HL-60/S4 (cell line): ENCODE measurements around the gene PIK3AP1.
"Not testable (repeated sequence)": the region's sequence is repeated elsewhere in the genome, so short reads cannot be mapped to it uniquely, and the experiment has no call there.

ENCODE experiments used
- in situ Hi-C: fragments of 300-500 bp; cut with MboI; formaldehyde crosslinking; loops from 2 replicates; pipeline ENCODE4 v1.14.3; 2022; ENCODE audit warnings: low sequenced_read_pairs

PIK3AP1 gene

GRCh38 chr10:96700374-96701099 lies 19.8 kb downstream of the PIK3AP1 start:
- in situ Hi-C loops = no loop called here

DNA sequence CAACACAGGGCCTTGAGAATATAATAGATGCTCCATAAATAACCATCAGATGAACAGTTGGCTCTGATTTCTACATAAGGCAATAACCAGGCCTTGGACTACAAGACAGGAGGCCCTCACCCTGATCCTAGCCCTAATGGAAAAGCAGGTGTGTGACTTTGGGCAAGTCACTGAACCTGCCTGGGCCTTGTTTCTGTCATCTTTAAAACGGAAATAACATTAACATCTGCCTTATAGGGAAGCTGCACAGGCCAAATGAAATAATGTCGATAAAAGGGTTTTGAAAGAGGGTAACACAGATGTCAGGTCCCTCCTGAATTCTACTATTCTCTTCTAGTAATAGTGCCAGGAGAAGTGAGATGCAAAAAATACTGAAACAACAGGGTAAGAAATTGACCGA lies 20.7 kb downstream of the PIK3AP1 start:
- in situ Hi-C loops = no loop called here

- in situ Hi-C loops = not testable (repeated sequence)
Observed at GRCh38 chr10:96698305-96698704, 22.0 kb downstream of the PIK3AP1 start.

DNA sequence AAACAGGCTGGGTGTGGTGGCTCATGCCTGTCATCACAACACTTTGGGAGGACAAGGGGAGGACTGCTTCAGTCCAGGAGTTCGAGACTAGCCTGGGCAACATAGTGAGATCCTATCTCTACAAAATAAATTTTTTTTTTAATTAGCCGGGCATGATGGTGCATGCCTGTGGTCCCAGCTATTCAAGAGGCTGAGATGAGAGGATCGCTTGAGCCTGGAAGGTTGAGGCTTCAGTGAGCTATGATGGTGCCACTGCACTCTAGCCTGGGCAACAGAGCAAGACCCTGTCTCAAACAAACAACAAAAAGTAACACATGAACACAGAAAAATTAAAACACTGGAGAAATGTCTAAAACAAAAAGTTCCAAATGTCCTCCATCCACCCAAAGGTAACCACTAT lies 22.9 kb downstream of the PIK3AP1 start:
- in situ Hi-C loops = no loop called here

GRCh38 chr10:96696845-96697425 lies 23.4 kb downstream of the PIK3AP1 start:
- in situ Hi-C loops = no loop called here

- in situ Hi-C loops = no loop called here
Observed at GRCh38 chr10:96695975-96696634, 24.2 kb downstream of the PIK3AP1 start.

GRCh38 chr10:96695366-96695765 lies 24.9 kb downstream of the PIK3AP1 start:
- in situ Hi-C loops = no loop called here

GRCh38 chr10:96693431-96693830 lies 26.9 kb downstream of the PIK3AP1 start:
- in situ Hi-C loops = no loop called here

DNA sequence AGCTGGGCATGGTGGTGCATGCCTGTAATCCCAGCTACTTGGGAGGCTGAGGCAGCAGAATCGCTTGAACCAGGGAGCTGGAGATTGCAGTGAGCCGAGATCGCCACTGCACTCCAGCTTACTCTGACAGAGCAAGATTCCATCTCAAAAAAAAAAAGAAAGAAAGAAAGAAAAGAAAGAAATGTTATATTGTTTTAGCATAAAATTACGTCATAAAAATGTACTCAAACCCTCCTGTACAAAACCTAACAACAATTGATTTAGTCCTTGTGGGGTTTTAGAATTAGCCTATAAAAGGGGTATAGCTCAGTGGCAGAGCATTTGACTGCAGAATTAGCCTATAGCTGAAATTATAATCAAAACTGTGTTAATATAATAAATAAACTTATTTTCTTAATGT lies 27.9 kb downstream of the PIK3AP1 start:
- in situ Hi-C loops = no loop called here

DNA sequence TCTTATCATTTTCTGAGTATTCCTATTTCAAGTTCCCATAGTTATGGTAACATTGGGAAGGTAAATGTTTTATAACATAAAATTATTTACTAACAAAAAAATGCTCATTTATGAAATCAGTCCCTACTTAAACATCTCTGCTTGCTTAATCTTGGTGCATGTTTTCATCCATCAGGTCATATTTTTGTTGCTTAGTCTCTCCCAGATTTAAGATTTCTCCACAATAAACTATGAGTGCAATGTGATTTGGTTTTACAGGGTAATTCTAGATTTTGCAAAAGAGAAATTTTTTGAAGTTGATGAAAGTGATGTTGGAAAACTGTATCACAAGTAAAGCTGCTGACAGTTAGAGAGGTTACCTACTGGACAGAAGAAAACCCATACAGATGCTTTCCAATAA lies 28.6 kb downstream of the PIK3AP1 start:
- in situ Hi-C loops = no loop called here

GRCh38 chr10:96690755-96691730 lies 29.3 kb downstream of the PIK3AP1 start:
- in situ Hi-C loops = no loop called here

- in situ Hi-C loops = no loop called here
Observed at GRCh38 chr10:96688789-96689188, 31.5 kb downstream of the PIK3AP1 start.

GRCh38 chr10:96687317-96688012 lies 32.8 kb downstream of the PIK3AP1 start:
- in situ Hi-C loops = no loop called here

GRCh38 chr10:96686514-96686913 lies 33.8 kb downstream of the PIK3AP1 start:
- in situ Hi-C loops = no loop called here

DNA sequence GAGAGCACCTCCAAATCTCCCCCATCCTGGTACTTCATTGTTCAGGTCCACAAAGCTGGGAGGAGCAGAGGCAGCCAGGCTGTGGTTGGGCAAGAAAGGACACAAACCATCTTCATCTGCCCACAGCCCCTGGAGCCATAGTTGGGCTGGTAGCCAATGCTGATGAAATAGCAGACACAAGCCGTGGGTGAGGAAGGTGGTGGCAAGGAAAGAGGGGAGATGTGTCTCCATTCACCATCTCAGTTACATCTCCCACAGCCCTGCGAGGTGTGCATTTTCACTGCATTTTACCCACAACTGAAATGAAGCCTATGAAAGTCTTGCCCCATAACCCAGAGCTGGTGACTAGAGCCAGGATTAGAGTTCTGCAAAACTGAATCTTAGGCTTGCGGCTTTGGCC lies 35.0 kb downstream of the PIK3AP1 start:
- in situ Hi-C loops = no loop called here

DNA sequence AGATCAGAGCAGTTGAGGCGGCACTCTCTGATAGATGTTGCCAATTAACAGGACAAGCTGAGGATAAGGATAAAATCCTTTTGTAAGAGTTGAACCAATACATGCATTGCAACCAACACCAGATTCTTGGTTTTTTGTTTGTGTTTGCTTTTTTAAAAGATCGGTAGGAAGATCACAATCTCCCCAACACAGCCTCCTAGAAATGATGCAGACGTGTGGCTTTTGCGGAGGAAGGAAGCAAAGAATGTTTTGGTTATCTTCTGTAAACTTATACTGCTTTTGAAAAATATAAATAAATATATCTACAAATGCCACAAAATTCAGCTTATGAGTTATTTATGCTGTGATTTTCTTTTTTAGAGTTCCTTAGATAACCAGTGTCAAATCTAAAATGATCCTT lies 35.5 kb downstream of the PIK3AP1 start:
- in situ Hi-C loops = no loop called here

DNA sequence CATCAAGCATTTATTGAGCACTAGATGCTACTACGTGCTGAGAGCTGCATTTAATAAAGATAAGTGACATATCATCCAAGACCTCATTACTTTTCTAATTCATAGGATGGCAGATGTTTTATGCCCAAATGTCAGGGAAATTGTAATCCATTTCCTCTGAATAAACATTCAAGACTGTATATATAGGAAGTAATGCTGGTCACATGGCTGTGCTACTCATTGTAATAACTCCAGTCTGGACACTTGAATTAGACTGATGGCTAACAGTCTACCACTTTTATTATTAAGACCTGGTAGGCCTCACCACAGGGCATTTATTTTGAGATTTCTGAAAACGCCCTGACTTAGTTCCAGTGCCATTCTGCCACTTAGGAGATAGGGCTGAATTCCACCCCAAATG lies 36.6 kb downstream of the PIK3AP1 start:
- in situ Hi-C loops = no loop called here

DNA sequence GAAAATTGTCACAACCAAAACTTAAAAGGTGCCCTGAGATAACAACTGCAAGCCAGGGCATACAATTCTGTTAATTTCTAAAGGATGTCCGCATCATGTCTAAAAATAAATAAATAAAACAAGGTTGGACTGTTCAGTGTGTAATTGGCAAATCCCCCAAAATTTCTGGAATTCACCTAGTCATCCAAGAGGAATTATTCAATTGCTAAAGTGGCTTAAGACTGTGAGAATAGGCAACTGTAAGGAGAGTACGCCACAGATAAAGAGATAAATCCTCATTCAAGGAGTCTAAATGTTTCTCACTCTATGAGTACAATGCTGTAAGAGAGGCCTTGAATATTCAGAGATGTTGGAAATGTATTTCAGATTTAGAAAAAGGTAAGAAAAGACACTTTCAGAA lies 37.2 kb downstream of the PIK3AP1 start:
- in situ Hi-C loops = no loop called here

DNA sequence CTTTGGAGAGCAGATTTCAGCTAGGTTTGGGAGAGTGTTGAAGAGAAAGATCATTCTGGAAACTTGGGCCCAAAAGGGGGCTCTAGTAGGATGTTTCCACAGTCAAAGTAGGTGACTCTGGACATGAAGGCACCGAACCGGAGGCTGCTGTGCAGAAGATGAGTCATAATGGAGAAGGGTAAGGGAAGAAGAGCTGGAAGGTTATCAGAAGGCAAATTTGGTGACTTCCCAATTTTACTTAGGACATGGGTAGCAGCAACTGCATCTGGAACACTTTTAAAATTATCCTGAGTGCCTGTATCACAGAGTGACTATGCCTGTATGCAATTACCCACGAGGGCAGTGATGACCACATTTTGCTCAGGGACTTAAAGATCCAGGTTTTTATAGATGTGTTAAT lies 38.8 kb downstream of the PIK3AP1 start:
- in situ Hi-C loops = no loop called here

DNA sequence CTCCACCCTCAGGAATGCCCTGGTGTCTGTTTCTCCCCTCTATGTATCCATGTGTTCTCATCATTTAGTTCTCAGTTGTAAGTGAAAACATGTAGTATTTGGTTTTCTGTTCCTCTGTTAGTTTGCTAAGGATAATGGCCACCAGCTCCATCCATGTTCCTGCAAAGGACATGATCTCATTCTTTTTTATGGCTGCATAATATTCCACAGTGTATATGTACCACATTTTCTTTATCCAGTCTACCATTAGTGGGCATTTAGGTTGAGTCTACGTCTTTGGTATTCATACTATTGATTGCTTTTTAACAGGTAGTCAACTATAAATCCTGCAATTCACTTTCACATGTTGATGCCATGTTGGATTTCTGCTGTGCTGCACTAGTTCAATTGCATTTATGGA lies 39.9 kb downstream of the PIK3AP1 start:
- in situ Hi-C loops = not testable (repeated sequence)

DNA sequence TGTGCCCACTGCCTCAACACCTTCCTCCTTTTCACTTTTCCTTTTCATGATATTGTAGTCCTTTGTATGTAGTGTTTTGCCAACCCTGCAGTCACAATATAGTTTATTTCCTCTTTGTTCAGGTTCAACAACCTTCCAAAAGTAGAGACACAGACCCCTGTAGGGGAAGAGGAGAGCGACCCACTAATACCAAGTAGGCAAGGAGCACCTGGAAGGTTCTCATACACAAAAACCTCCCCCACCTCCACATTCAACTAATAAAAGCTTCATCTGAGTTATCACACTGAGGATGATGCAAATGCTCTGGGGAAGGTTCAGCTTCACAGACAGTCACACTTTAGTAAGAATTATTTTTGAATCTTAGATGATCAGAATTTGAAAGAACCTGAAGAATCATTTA lies 41.6 kb downstream of the PIK3AP1 start:
- in situ Hi-C loops = no loop called here
